ENCODE results near the gene RCOR3. TPM values are rescaled to one million over a fixed set of nuclear protein-coding genes. Genes with fewer than 3 reads are reported as not detected.
A peak's percentile ranks its signal among the peaks of the same experiment; 100 is the strongest.
"Not testable (repeated sequence)": the region's sequence is repeated elsewhere in the genome, so short reads cannot be mapped to it uniquely, and the experiment has no call there.

RCOR3 gene
- total RNA-seq, 2 donors from 2014 or later: 24.0 to 34.9 TPM

DNA sequence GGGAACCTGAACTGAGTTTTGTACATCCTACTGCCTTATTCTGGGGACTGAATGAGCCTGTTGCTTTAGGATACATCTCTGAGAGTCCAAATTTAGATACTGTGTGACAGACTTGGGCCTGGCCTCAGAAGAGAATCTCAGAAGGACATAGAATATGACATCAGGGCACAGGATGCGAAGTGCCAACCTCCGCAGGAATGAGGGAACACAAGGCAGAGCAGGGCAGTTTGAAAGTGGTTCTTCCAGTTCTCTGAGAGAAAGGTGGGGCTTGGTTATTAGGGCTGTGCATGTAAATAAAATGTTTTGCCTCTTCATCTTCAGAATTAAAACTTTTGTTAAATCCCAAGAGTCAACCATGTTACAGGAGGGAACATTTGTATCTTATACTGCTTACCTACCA is 90.6 kb downstream of the RCOR3 start:
- Histone ChIP-seq H3K4me3 (no peak overlapping the region), H3K27ac (no peak overlapping the region), H3K36me3 (no peaks in the 10 kb centered on the region), H3K9me3 (no peaks in the 10 kb centered on the region), H3K4me1 (no peaks in the 10 kb centered on the region), H3K27me3 (no peaks in the 10 kb centered on the region)
- TF ChIP-seq, protein P1, sequence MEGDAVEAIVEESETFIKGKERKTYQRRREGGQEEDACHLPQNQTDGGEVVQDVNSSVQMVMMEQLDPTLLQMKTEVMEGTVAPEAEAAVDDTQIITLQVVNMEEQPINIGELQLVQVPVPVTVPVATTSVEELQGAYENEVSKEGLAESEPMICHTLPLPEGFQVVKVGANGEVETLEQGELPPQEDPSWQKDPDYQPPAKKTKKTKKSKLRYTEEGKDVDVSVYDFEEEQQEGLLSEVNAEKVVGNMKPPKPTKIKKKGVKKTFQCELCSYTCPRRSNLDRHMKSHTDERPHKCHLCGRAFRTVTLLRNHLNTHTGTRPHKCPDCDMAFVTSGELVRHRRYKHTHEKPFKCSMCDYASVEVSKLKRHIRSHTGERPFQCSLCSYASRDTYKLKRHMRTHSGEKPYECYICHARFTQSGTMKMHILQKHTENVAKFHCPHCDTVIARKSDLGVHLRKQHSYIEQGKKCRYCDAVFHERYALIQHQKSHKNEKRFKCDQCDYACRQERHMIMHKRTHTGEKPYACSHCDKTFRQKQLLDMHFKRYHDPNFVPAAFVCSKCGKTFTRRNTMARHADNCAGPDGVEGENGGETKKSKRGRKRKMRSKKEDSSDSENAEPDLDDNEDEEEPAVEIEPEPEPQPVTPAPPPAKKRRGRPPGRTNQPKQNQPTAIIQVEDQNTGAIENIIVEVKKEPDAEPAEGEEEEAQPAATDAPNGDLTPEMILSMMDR (IDR thresholded peaks at IDR 0.05): no peak
- DNase-seq (ENCODE audit: low spot score): no peak

- H3K9me3 ChIP-seq; DNase-seq (ENCODE audit: low spot score); H3K36me3 ChIP-seq; H3K27ac ChIP-seq; H3K27me3 ChIP-seq; H3K4me3 ChIP-seq; H3K4me1 ChIP-seq: not testable (repeated sequence)
Observed at GRCh38 chr1:211352055-211352454, 92.9 kb downstream of the RCOR3 start.

DNA sequence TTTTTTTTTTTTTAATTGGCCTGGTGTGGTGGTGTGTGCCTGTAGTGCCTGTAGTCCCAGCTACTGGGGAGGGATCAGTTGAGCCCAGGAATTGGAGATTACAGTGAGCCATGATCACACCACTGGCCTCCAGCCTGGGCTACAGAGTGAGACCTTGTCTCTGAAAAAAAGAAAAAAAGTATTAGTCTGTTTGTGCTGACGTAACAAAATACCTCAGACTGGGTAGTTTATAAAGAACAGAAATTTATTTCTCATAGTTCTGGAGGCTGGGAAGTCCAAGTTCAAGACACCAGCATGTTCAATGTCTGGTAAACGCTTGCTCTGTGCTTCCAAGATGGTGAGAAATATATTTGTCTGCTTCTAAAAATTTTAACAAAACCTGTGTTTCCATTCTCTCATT is 93.3 kb downstream of the RCOR3 start:
- Histone ChIP-seq H3K4me1 (no peaks in the 10 kb centered on the region), H3K36me3 (peaks cover 6% of the 10 kb centered on the region), H3K27ac (no peak overlapping the region), H3K9me3 (no peaks in the 10 kb centered on the region), H3K27me3 (no peaks in the 10 kb centered on the region), H3K4me3 (no peak overlapping the region)
- DNase-seq (ENCODE audit: low spot score): no peak
- TF ChIP-seq, protein P1 (IDR thresholded peaks at IDR 0.05): no peak

GRCh38 chr1:211352985-211353515 is 93.9 kb downstream of the RCOR3 start:
- TF ChIP-seq, protein P1 (IDR thresholded peaks at IDR 0.05): peak; percentile 48 to 65
- no peaks in the 10 kb centered on the region for H3K9me3 ChIP-seq
- no peak for DNase-seq (ENCODE audit: low spot score)
- no peaks in the 10 kb centered on the region for H3K4me1 ChIP-seq
- H3K4me3 ChIP-seq: no peak overlapping the region
- H3K27me3 ChIP-seq: no peaks in the 10 kb centered on the region
- peaks cover 6% of the 10 kb centered on the region for H3K36me3 ChIP-seq
- H3K27ac ChIP-seq: no peak overlapping the region

GRCh38 chr1:211353562-211354212 is 94.5 kb downstream of the RCOR3 start:
- no peaks in the 10 kb centered on the region for H3K4me1 ChIP-seq
- H3K27me3 ChIP-seq: no peaks in the 10 kb centered on the region
- no peak for DNase-seq (ENCODE audit: low spot score)
- H3K36me3 ChIP-seq: peaks cover 6% of the 10 kb centered on the region
- no peak overlapping the region for H3K4me3 ChIP-seq
- no peaks in the 10 kb centered on the region for H3K9me3 ChIP-seq
- TF ChIP-seq, protein P1 (IDR thresholded peaks at IDR 0.05): no peak
- H3K27ac ChIP-seq: no peak overlapping the region

- Histone ChIP-seq H3K36me3 (peaks cover 6% of the 10 kb centered on the region), H3K27me3 (no peaks in the 10 kb centered on the region), H3K4me1 (no peaks in the 10 kb centered on the region), H3K4me3 (no peak overlapping the region), H3K27ac (no peak overlapping the region), H3K9me3 (no peaks in the 10 kb centered on the region)
- TF ChIP-seq, protein P1 (IDR thresholded peaks at IDR 0.05): no peak
- DNase-seq (ENCODE audit: low spot score): no peak
Observed at GRCh38 chr1:211355873-211356272, 96.7 kb downstream of the RCOR3 start.
